H1 (cell line): ENCODE results near the gene TECR. TPM values are rescaled to one million over a fixed set of nuclear protein-coding genes. Genes with fewer than 3 reads are reported as not detected.

Experiments
- CTCF ChIA-PET: fragments of 300-600 bp; sonication (Branson Sonifier 250); formaldehyde crosslinking; loops from one replicate; lab custom pipeline; 2021; ENCODE audit not compliant: partially characterized antibody; lab: Charles Lee
- POLR2A ChIA-PET: fragments of 300-600 bp; sonication (Branson Sonifier 250); formaldehyde crosslinking; loops from one replicate; lab custom pipeline; 2021; ENCODE audit warnings: inconsistent platforms; ENCODE audit not compliant: partially characterized antibody; lab: Charles Lee
- DNase-seq, 2 experiments: peaks; one replicate each; pipeline versions ENCODE4 v3.0.0 to v3.0.0-alpha.2; 2010 to 2022; ENCODE audit warnings: low spot score in 2 of 2, low read depth in 1 of 2, mixed read lengths in 1 of 2
- FAIRE-seq: peaks from 2 replicates; lab custom pipeline; 2011; peaks lifted over from hg19 to GRCh38; lab: Jason Lieb, UNC
- H2AFZ ChIP-seq: 2 replicates; pipeline ENCODE4 v1.8.1; 2012; ENCODE audit warnings: low read length, inconsistent platforms
- H2AK5ac ChIP-seq: 2 replicates; pipeline ENCODE4 v1.6.1; 2013; ENCODE audit warnings: low read depth, low read length
- H2BK120ac ChIP-seq: replicated peaks from 2 replicates; pipeline ENCODE3; 2013; ENCODE audit warnings: low read depth, low read length, inconsistent platforms
- H2BK12ac ChIP-seq: 2 replicates; pipeline ENCODE4 v1.6.1; 2013; ENCODE audit warnings: low read depth, low read length
- H2BK15ac ChIP-seq: 2 replicates; pipeline ENCODE4 v1.6.1; 2013; ENCODE audit warnings: low read length
- H2BK20ac ChIP-seq: 2 replicates; pipeline ENCODE4 v1.6.1; 2013; ENCODE audit warnings: low read length
- H2BK5ac ChIP-seq: 2 replicates; pipeline ENCODE4 v1.6.1; 2013; ENCODE audit warnings: low read depth, low read length
- H3K14ac ChIP-seq: 2 replicates; pipeline ENCODE4 v1.6.1; 2013; ENCODE audit warnings: inconsistent platforms; ENCODE audit not compliant: insufficient read length
- H3K18ac ChIP-seq: 2 replicates; pipeline ENCODE4 v1.6.1; 2013; ENCODE audit warnings: low read length; ENCODE audit errors: extremely low read depth
- H3K23ac ChIP-seq: 2 replicates; pipeline ENCODE4 v1.6.1; 2013; ENCODE audit warnings: inconsistent platforms; ENCODE audit not compliant: insufficient read length
- H3K23me2 ChIP-seq: 2 replicates; pipeline ENCODE4 v1.6.1; 2013; ENCODE audit warnings: low read depth, low read length
- H3K27ac ChIP-seq: 2 replicates; pipeline ENCODE4 v1.6.1; 2011; ENCODE audit warnings: low read depth, low read length, inconsistent platforms
- H3K27me3 ChIP-seq, 4 experiments: replicated peaks in 1 of 4; 1 replicate in 1 of 4; 2 replicates in 3 of 4; pipeline versions ENCODE4 v1.6.1 to v1.8.1; 2011 to 2013; ENCODE audit warnings: low read length in 3 of 4, mild to moderate bottlenecking in 3 of 4, inconsistent platforms in 2 of 4, mixed read lengths in 2 of 4, moderate library complexity in 1 of 4; ENCODE audit not compliant: control insufficient read depth in 3 of 4, insufficient read depth in 3 of 4; ENCODE audit errors: extremely low read depth in 1 of 4
- H3K36me3 ChIP-seq, 4 experiments: 2 replicates each; pipeline versions ENCODE4 v1.6.1 to v1.8.1; 2011 to 2013; ENCODE audit warnings: mild to moderate bottlenecking in 4 of 4, low read length in 3 of 4, moderate library complexity in 2 of 4, control low read depth in 1 of 4, inconsistent platforms in 1 of 4; ENCODE audit not compliant: insufficient read depth in 4 of 4, control insufficient read depth in 2 of 4
- H3K4ac ChIP-seq: replicated peaks from 2 replicates; pipeline ENCODE3; 2013; ENCODE audit warnings: low read length, low read depth, mixed read lengths, inconsistent platforms; ENCODE audit not compliant: insufficient read length
- H3K4me1 ChIP-seq, 4 experiments: replicated peaks in 1 of 4; 1 replicate in 1 of 4; 2 replicates in 3 of 4; pipeline versions ENCODE4 v1.6.1 to v1.8.1; 2011 to 2013; ENCODE audit warnings: low read length in 3 of 4, inconsistent platforms in 2 of 4, mixed read lengths in 1 of 4; ENCODE audit not compliant: insufficient read depth in 4 of 4, control insufficient read depth in 3 of 4
- H3K4me2 ChIP-seq, 2 experiments: 2 replicates each; pipeline versions ENCODE4 v1.6.1 to v1.8.1; 2011 to 2013; ENCODE audit warnings: low read depth in 2 of 2, low read length in 2 of 2, control low read depth in 1 of 2, inconsistent platforms in 1 of 2, mild to moderate bottlenecking in 1 of 2; ENCODE audit not compliant: insufficient read depth in 1 of 2
- H3K4me3 ChIP-seq, 4 experiments: fragments of 200-600, 300-600 bp in 1 of 4; sonication (generic), shearing (Covaris generic), sonication (Bioruptor Twin) in 1 of 4; 2 replicates each; pipeline versions ENCODE4 v1.5.1 to v1.8.1; 2011 to 2016; ENCODE audit warnings: low read length in 4 of 4, low read depth in 3 of 4, control low read depth in 2 of 4, inconsistent platforms in 2 of 4, mild to moderate bottlenecking in 2 of 4, mixed read lengths in 1 of 4, moderate library complexity in 1 of 4; ENCODE audit not compliant: insufficient read depth in 2 of 4; ENCODE audit errors: extremely low read depth in 1 of 4
- H3K56ac ChIP-seq: replicated peaks from 2 replicates; pipeline ENCODE3; 2013; ENCODE audit warnings: low read depth, mild to moderate bottlenecking, mixed read lengths, low read length, inconsistent platforms; ENCODE audit not compliant: insufficient read length
- H3K79me1 ChIP-seq: 2 replicates; pipeline ENCODE4 v1.6.1; 2013; ENCODE audit warnings: low read depth, low read length, control low read depth
- H3K79me2 ChIP-seq, 2 experiments: 2 replicates each; pipeline versions ENCODE4 v1.6.1 to v1.8.1; 2012 to 2013; ENCODE audit warnings: low read length in 2 of 2, mild to moderate bottlenecking in 2 of 2, inconsistent platforms in 1 of 2; ENCODE audit not compliant: insufficient read depth in 2 of 2, control insufficient read depth in 1 of 2
- H3K9ac ChIP-seq, 4 experiments: replicated peaks in 1 of 4; 1 replicate in 1 of 4; 2 replicates in 3 of 4; pipeline versions ENCODE4 v1.6.1 to v1.8.1; 2011 to 2013; ENCODE audit warnings: low read depth in 3 of 4, low read length in 3 of 4, control low read depth in 2 of 4, mild to moderate bottlenecking in 2 of 4, moderate library complexity in 2 of 4, inconsistent platforms in 1 of 4; ENCODE audit errors: extremely low read depth in 1 of 4
- H3K9me3 ChIP-seq, 2 experiments: 2 replicates each; pipeline versions ENCODE4 v1.6.1 to v1.8.1; 2012 to 2013; ENCODE audit warnings: mild to moderate bottlenecking in 2 of 2, moderate library complexity in 2 of 2, control low read depth in 1 of 2, inconsistent platforms in 1 of 2, low read depth in 1 of 2, low read length in 1 of 2, mixed read lengths in 1 of 2; ENCODE audit not compliant: insufficient read depth in 2 of 2
- H4K20me1 ChIP-seq, 2 experiments: replicated peaks in 1 of 2; 2 replicates each; pipeline versions ENCODE3 to v1.8.1; 2011 to 2013; ENCODE audit warnings: inconsistent platforms in 2 of 2, low read length in 2 of 2, mild to moderate bottlenecking in 1 of 2; ENCODE audit not compliant: insufficient read depth in 2 of 2, control insufficient read depth in 1 of 2
- H4K5ac ChIP-seq: 2 replicates; pipeline ENCODE4 v1.6.1; 2013; ENCODE audit warnings: low read length, low read depth, mixed read lengths, inconsistent platforms; ENCODE audit not compliant: insufficient read length
- H4K8ac ChIP-seq: 2 replicates; pipeline ENCODE4 v1.8.0; 2013; ENCODE audit warnings: mild to moderate bottlenecking, moderate library complexity, low read length, inconsistent platforms; ENCODE audit not compliant: insufficient read depth; ENCODE audit errors: extremely low read depth
- H4K91ac ChIP-seq: replicated peaks from 2 replicates; pipeline ENCODE3; 2013; ENCODE audit warnings: low read length, mixed read lengths, inconsistent platforms; ENCODE audit not compliant: insufficient read length
- CBX5 ChIP-seq: fragments of 300-800, 300-1000 bp; sonication (generic); IDR thresholded peaks from 2 replicates; pipeline ENCODE4 v1.7.1; 2016; ENCODE audit warnings: antibody characterized with exemption, low read length, low read depth
- CEBPB ChIP-seq: IDR thresholded peaks from 2 replicates; pipeline ENCODE4 v1.6.1; 2012; ENCODE audit warnings: low read depth, low read length
- CHD1 ChIP-seq: IDR thresholded peaks from 2 replicates; pipeline ENCODE4 v1.6.1; 2012; ENCODE audit warnings: low read depth, low read length, improper control_type of control experiment
- CREB1 ChIP-seq: IDR thresholded peaks from 2 replicates; pipeline ENCODE4 v1.6.1; 2012; ENCODE audit warnings: inconsistent platforms
- GABPA ChIP-seq: IDR thresholded peaks from 2 replicates; pipeline ENCODE4 v1.6.1; 2011; ENCODE audit warnings: mild to moderate bottlenecking, low read length, moderate library complexity, borderline replicate concordance; ENCODE audit not compliant: insufficient read depth
- HDAC6 ChIP-seq: IDR thresholded peaks from one replicate; pipeline ENCODE4 v1.7.1; 2012; ENCODE audit warnings: low read depth, mild to moderate bottlenecking, inconsistent platforms, low read length, moderate library complexity
- KDM4A ChIP-seq: IDR thresholded peaks from one replicate; pipeline ENCODE4 v1.7.1; 2012; ENCODE audit warnings: low read depth, mild to moderate bottlenecking, moderate library complexity, low read length, inconsistent platforms; ENCODE audit not compliant: severe bottlenecking
- RFX5 ChIP-seq: IDR thresholded peaks from 2 replicates; pipeline ENCODE4 v1.6.1; 2011; ENCODE audit warnings: low read depth, low read length, improper control_type of control experiment, borderline replicate concordance
- SIX5 ChIP-seq: IDR thresholded peaks from 2 replicates; pipeline ENCODE4 v1.6.1; 2011; ENCODE audit warnings: mild to moderate bottlenecking, low read depth, low read length
- SRF ChIP-seq: IDR thresholded peaks from 2 replicates; pipeline ENCODE4 v1.6.1; 2011; ENCODE audit warnings: mild to moderate bottlenecking, low read depth, low read length, moderate library complexity
- TAF7 ChIP-seq: optimal IDR thresholded peaks from 2 replicates; pipeline ENCODE3; 2011; ENCODE audit warnings: low read depth, mild to moderate bottlenecking, inconsistent platforms, low read length, moderate library complexity, borderline replicate concordance
- TEAD4 ChIP-seq: IDR thresholded peaks from 2 replicates; pipeline ENCODE4 v1.6.1; 2012; ENCODE audit warnings: low read depth, low read length, inconsistent platforms, mixed read lengths
- USF2 ChIP-seq: IDR thresholded peaks from 2 replicates; pipeline ENCODE4 v1.6.1; 2011; ENCODE audit warnings: low read length, improper control_type of control experiment
- WGBS, 2 experiments: shearing (Covaris generic) in 1 of 2; methylation state at CpG; one replicate each; pipeline versions ENCODE4 v1.1.6 to v1.1.7; 2013 to 2015; ENCODE audit warnings: low lambda C conversion rate in 2 of 2, mixed read lengths in 2 of 2, inconsistent platforms in 1 of 2, low coverage in 1 of 2, missing lambda C conversion rate in 1 of 2; ENCODE audit not compliant: insufficient replicate concordance in 2 of 2, insufficient coverage in 1 of 2, insufficient read length in 1 of 2; ENCODE audit errors: extremely low coverage in 1 of 2, missing lambda C conversion rate in 1 of 2; 5-methylcytosine and 5-hydroxymethylcytosine counted together
- polyA plus RNA-seq, 7 experiments: library from polyadenylated mRNA; depleted of rRNA in 3 of 7; stranded (reverse) in 5 of 7; unstranded in 2 of 7; fragments of >200 nt in 5 of 7; fragments of 200-250 nt in 2 of 7; gene quantifications; 1 replicate in 5 of 7; 2 replicates in 1 of 7; 4 replicates in 1 of 7; pipeline versions ENCODE4 v1.2.1 to v1.2.3, GENCODE V29; 2011 to 2013; ENCODE audit warnings: missing spikeins in 2 of 7, mixed read lengths in 2 of 7
- total RNA-seq: library from RNA; stranded (reverse); fragmentation: NEBNext Ultra II Directional; extraction: Animal tissue kit (Norgen Biotek cat#: 25700); gene quantifications from 2 replicates; pipeline ENCODE4 v1.2.1, GENCODE V29; 2021

Gene TECR
- total and polyA plus RNA-seq, 2 of the 8 experiments (the other 6 are each of a cell fraction or from before 2014, with no cell fraction given): 172 to 405 TPM

- no peak overlapping the region for H4K8ac ChIP-seq
- no peak overlapping the region for H3K4me2 ChIP-seq
- ChIA-PET POLR2A (no interaction called here), CTCF (no interaction called here)
- H4K91ac ChIP-seq: no peak overlapping the region
- FAIRE-seq: no peak
- H3K4me1 ChIP-seq: peaks cover 0 to 31% (median 27%) of the 10 kb centered on the region in 4 experiments; a peak in 6 of 7 replicates
- no peak overlapping the region for H2BK5ac ChIP-seq
- H4K5ac ChIP-seq: no peak overlapping the region
- no peak overlapping the region for H3K4ac ChIP-seq
- H3K56ac ChIP-seq: no peak overlapping the region
- no peak overlapping the region for H2AK5ac ChIP-seq
- H3K18ac ChIP-seq: no peak overlapping the region
- H3K9me3 ChIP-seq: no peaks in the 10 kb centered on the region
- H2BK20ac ChIP-seq: no peak overlapping the region
- no peaks in the 10 kb centered on the region for H3K23me2 ChIP-seq
- H3K79me2 ChIP-seq: peaks cover 0 to 16% of the 10 kb centered on the region in 2 experiments; a peak in 1 of 4 replicates
- WGBS, 2 experiments: 91% methylated on average over 21 of the region's 22 CpGs; no CpG with 5 or more reads in 1 of the 2 experiments
- no peak overlapping the region for H3K14ac ChIP-seq
- TF ChIP-seq TEAD4: no peak
- TF ChIP-seq USF2: no peak
- no peak for TF ChIP-seq CBX5
- TF ChIP-seq SIX5: no peak
- TF ChIP-seq CHD1: no peak
- TF ChIP-seq HDAC6: no peak
- no peak for TF ChIP-seq GABPA
- no peak for TF ChIP-seq RFX5
- no peak for TF ChIP-seq CEBPB
- TF ChIP-seq KDM4A: no peak
- TF ChIP-seq SRF: no peak
- no peak for TF ChIP-seq CREB1
- no peak for TF ChIP-seq TAF7
- H3K36me3 ChIP-seq: peaks cover 0 to 16% (median 6%) of the 10 kb centered on the region in 4 experiments; a peak in 3 of 8 replicates
- no peak overlapping the region for H2BK15ac ChIP-seq
- H3K23ac ChIP-seq: no peak overlapping the region
- H3K4me3 ChIP-seq: no peak overlapping the region
- H3K27ac ChIP-seq: no peak overlapping the region
- H3K27me3 ChIP-seq: no peaks in the 10 kb centered on the region
- no peak overlapping the region for H2BK12ac ChIP-seq
- H3K79me1 ChIP-seq: peaks cover 5% of the 10 kb centered on the region
- no peak overlapping the region for H3K9ac ChIP-seq
- H2BK120ac ChIP-seq: no peak overlapping the region
- no peak overlapping the region for H2AFZ ChIP-seq
- H4K20me1 ChIP-seq: peaks cover 0 to 15% of the 10 kb centered on the region in 2 experiments
- no peak for DNase-seq
These were observed 35.9 kb downstream of the TECR start for GRCh38 chr19:14565298-14565679.
